OCI-LY7 (cell line): ENCODE data around the gene UBTF. TPM values are rescaled to one million over a fixed set of nuclear protein-coding genes. Genes with fewer than 3 reads are reported as not detected.

ENCODE experiments used
- BruUV-seq: library from RNA; stranded (reverse); fragments of 400-500 nt; replicated peaks from 2 replicates; lab custom pipeline; 2021; lab: Mats Ljungman, UMichigan
- CTCF ChIA-PET: fragments of 300-600 bp; sonication (Branson Sonifier 250); formaldehyde crosslinking; loops from one replicate; lab custom pipeline; 2022; ENCODE audit warnings: antibody characterized with exemption; ENCODE audit not compliant: unreplicated experiment; lab: Charles Lee
- POLR2A ChIA-PET: fragments of 300-600 bp; sonication (Branson Sonifier 250); formaldehyde crosslinking; loops from one replicate; lab custom pipeline; 2022; ENCODE audit warnings: antibody characterized with exemption; lab: Charles Lee
- DNase-seq: peaks from one replicate; pipeline ENCODE4 v3.0.0-alpha.2; 2015; ENCODE audit warnings: low spot score
- H2AFZ ChIP-seq: fragments of 200-600 bp; sonication (generic), shearing (Covaris generic); 2 replicates; pipeline ENCODE4 v1.6.1; 2014; ENCODE audit warnings: mild to moderate bottlenecking, antibody characterized with exemption, low read length, moderate library complexity
- H3K27ac ChIP-seq: fragments of 200-600 bp; sonication (generic); 2 replicates; pipeline ENCODE4 v1.5.1; 2014; ENCODE audit warnings: mixed run types, low read depth, mild to moderate bottlenecking, moderate library complexity, low read length, inconsistent platforms; ENCODE audit not compliant: poor library complexity, severe bottlenecking
- H3K36me3 ChIP-seq: fragments of 200-600 bp; sonication (generic); 2 replicates; pipeline ENCODE4 v1.6.1; 2014; ENCODE audit warnings: mild to moderate bottlenecking, antibody characterized with exemption, low read length, moderate library complexity, mixed read lengths; ENCODE audit not compliant: insufficient read depth
- H3K4me1 ChIP-seq: fragments of 200-600 bp; sonication (generic); 2 replicates; pipeline ENCODE4 v1.5.1; 2014; ENCODE audit warnings: mild to moderate bottlenecking, low read length; ENCODE audit not compliant: insufficient read depth, poor library complexity, severe bottlenecking
- H3K4me2 ChIP-seq: fragments of 200-600 bp; sonication (generic); 2 replicates; pipeline ENCODE4 v1.6.1; 2014; ENCODE audit warnings: mild to moderate bottlenecking, low read length
- H3K4me3 ChIP-seq: fragments of 200-600 bp; sonication (generic); 2 replicates; pipeline ENCODE4 v1.5.1; 2014; ENCODE audit warnings: mild to moderate bottlenecking, low read depth, low read length; ENCODE audit not compliant: poor library complexity, severe bottlenecking
- H3K79me2 ChIP-seq: fragments of 200-600 bp; sonication (generic); 2 replicates; pipeline ENCODE4 v1.6.1; 2016; ENCODE audit warnings: low read depth, mild to moderate bottlenecking, low read length, moderate library complexity, mixed read lengths; ENCODE audit not compliant: insufficient read depth
- H3K9me2 ChIP-seq: fragments of 200-600 bp; sonication (generic); 2 replicates; pipeline ENCODE4 v1.6.1; 2016; ENCODE audit warnings: mild to moderate bottlenecking, low read length, mixed read lengths; ENCODE audit not compliant: insufficient read depth
- H3K9me3 ChIP-seq: fragments of 200-600 bp; sonication (generic); 2 replicates; pipeline ENCODE4 v1.6.1; 2014; ENCODE audit warnings: mild to moderate bottlenecking, mixed run types, low read length, mixed read lengths
- H4K20me1 ChIP-seq: fragments of 200-600 bp; sonication (generic); 2 replicates; pipeline ENCODE4 v1.6.1; 2014; ENCODE audit warnings: mild to moderate bottlenecking, antibody characterized with exemption, low read length, moderate library complexity, mixed read lengths; ENCODE audit not compliant: insufficient read depth
- EZH2phosphoT487 ChIP-seq: fragments of 200-600 bp; sonication (generic); IDR thresholded peaks from 2 replicates; pipeline ENCODE4 v1.6.1; 2018; ENCODE audit warnings: low read depth, borderline replicate concordance, mild to moderate bottlenecking, mixed run types, antibody characterized with exemption, low read length, moderate library complexity, mixed read lengths
- intact Hi-C: fragments of 100-400 bp; cut with micrococcal nuclease; formaldehyde crosslinking; loops from one replicate; pipeline ENCODE4 v1.10.0; 2022; ENCODE audit not compliant: unreplicated experiment
- total RNA-seq, 2 experiments: library from RNA; depleted of rRNA in 1 of 2; stranded (reverse); fragments of >200 nt in 1 of 2; shearing (Covaris generic) in 1 of 2; gene quantifications; 2 replicates each; pipeline ENCODE4 v1.2.3, GENCODE V29; 2014 to 2022
- TF ChIP-seq, protein P1 (sequence below): fragments of 200-600 bp; sonication (generic); conservative IDR thresholded peaks from 2 replicates; pipeline ENCODE4 v1.5.1; 2014; ENCODE audit warnings: mild to moderate bottlenecking, antibody characterized with exemption, low read length, moderate library complexity, mixed read lengths

Gene UBTF
- total RNA-seq, 2 experiments from 2014 or later, result 155 to 215 TPM

DNA sequence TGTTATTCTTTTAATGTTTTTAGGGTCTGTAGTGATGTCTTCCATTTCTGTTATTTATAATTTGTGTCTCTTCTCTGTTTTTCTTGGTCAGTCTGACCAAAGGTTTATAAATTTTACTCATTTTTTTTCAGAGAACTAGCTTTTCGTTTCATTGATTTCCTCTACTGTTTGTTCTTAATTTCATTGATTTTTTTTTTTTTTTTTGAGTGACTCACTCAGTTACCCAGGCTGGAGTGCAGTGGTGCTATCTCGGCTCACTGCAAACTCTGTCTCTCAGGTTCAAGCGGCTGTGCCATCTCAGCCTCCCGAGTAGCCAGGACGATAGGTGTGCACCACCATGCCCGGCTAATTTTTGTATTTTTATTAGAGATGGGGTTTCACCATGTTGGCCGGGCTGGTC lies 12.6 kb upstream of the UBTF start:
- Histone ChIP-seq H2AFZ (no peak overlapping the region), H4K20me1 (no peaks in the 10 kb centered on the region), H3K9me3 (no peaks in the 10 kb centered on the region), H3K9me2 (no peaks in the 10 kb centered on the region), H3K79me2 (no peaks in the 10 kb centered on the region), H3K4me2 (no peak overlapping the region), H3K36me3 (no peaks in the 10 kb centered on the region), H3K4me1 (peaks cover 5% of the 10 kb centered on the region), H3K27ac (no peak overlapping the region), H3K4me3 (no peak overlapping the region)
- ChIA-PET CTCF (no interaction called here), POLR2A (no interaction called here)
- no peak for DNase-seq
- intact Hi-C loops, result no loop called here
- no TSS peak for BruUV-seq
- no peak for TF ChIP-seq EZH2phosphoT487
- TF ChIP-seq, protein P1, sequence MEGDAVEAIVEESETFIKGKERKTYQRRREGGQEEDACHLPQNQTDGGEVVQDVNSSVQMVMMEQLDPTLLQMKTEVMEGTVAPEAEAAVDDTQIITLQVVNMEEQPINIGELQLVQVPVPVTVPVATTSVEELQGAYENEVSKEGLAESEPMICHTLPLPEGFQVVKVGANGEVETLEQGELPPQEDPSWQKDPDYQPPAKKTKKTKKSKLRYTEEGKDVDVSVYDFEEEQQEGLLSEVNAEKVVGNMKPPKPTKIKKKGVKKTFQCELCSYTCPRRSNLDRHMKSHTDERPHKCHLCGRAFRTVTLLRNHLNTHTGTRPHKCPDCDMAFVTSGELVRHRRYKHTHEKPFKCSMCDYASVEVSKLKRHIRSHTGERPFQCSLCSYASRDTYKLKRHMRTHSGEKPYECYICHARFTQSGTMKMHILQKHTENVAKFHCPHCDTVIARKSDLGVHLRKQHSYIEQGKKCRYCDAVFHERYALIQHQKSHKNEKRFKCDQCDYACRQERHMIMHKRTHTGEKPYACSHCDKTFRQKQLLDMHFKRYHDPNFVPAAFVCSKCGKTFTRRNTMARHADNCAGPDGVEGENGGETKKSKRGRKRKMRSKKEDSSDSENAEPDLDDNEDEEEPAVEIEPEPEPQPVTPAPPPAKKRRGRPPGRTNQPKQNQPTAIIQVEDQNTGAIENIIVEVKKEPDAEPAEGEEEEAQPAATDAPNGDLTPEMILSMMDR, result no peak

DNA sequence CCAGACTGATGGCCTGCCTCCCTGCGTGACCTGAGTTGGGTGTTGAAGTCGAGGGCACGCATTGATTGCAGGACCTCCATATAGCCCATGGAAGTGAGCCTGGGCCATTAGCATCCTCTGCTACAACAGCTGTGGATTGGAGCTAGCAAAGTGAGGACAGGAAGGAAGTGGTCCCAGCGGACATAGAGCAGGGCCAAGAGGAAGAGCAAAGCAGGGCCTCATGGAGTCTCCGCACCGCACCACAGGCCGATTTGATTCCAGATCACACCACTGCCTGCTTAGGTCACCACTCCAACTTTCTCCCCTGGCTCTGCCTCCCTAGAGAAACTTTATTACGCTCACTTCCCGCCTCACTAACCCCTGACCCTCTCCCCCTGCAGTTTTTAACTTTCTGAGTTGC lies 10.7 kb upstream of the UBTF start:
- CTCF ChIA-PET, result no interaction called here
- DNase-seq, result no peak
- POLR2A ChIA-PET, result no interaction called here
- peaks cover 9% of the 10 kb centered on the region for H3K4me1 ChIP-seq
- H3K9me3 ChIP-seq, result no peaks in the 10 kb centered on the region
- no peaks in the 10 kb centered on the region for H4K20me1 ChIP-seq
- no TSS peak for BruUV-seq
- no peaks in the 10 kb centered on the region for H3K36me3 ChIP-seq
- H3K4me3 ChIP-seq, result no peak overlapping the region
- no peaks in the 10 kb centered on the region for H3K79me2 ChIP-seq
- no peaks in the 10 kb centered on the region for H3K9me2 ChIP-seq
- intact Hi-C loops, result no loop called here
- TF ChIP-seq, protein P1, result no peak
- no peak for TF ChIP-seq EZH2phosphoT487
- no peak overlapping the region for H2AFZ ChIP-seq
- no peak overlapping the region for H3K27ac ChIP-seq
- H3K4me2 ChIP-seq, result no peak overlapping the region

DNA sequence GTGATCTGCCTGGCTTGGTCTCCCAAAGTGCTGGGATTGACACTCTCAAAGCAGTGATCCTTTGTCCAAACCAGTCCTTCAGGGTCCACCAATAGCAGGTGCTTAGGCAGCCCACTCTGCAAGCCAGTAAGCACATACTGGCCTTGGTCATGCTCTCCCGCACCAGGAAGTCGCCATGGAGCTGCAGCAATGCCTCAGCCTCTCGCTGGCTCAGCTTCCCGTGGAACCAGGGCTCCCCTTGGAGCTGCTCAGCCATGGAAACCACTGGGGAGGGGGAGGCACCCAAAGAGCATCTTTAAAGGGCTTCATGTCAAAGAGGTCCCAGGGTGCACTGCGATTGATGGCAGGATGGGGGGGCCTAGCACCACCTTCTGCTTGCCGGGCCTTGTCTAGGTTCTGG lies 9.6 kb upstream of the UBTF start:
- Histone ChIP-seq H3K4me3 (no peak overlapping the region), H3K4me1 (peaks cover 9% of the 10 kb centered on the region), H3K36me3 (no peaks in the 10 kb centered on the region), H2AFZ (no peak overlapping the region), H4K20me1 (no peaks in the 10 kb centered on the region), H3K9me3 (no peaks in the 10 kb centered on the region), H3K27ac (no peak overlapping the region), H3K79me2 (no peaks in the 10 kb centered on the region), H3K9me2 (no peaks in the 10 kb centered on the region), H3K4me2 (no peak overlapping the region)
- no peak for TF ChIP-seq EZH2phosphoT487
- TF ChIP-seq, protein P1, result no peak
- DNase-seq, result no peak
- CTCF ChIA-PET, result no interaction called here
- intact Hi-C loops, result no loop called here
- POLR2A ChIA-PET, result interaction anchor here (0.6 to 1.1 kb wide), 3 partner anchors 11 to 17 kb away, joined by 3 to 4 read pairs (median 3); no protein-coding TSS in a partner anchor
- BruUV-seq, result no TSS peak
